ENCODE data around the gene COL9A1. TPM values are rescaled to one million over a fixed set of nuclear protein-coding genes. Genes with fewer than 3 reads are reported as not detected.

Gene COL9A1
- polyA plus RNA-seq, 1 of the 3 experiments (the other 2 are of a cell fraction), result 0.05 TPM

DNA sequence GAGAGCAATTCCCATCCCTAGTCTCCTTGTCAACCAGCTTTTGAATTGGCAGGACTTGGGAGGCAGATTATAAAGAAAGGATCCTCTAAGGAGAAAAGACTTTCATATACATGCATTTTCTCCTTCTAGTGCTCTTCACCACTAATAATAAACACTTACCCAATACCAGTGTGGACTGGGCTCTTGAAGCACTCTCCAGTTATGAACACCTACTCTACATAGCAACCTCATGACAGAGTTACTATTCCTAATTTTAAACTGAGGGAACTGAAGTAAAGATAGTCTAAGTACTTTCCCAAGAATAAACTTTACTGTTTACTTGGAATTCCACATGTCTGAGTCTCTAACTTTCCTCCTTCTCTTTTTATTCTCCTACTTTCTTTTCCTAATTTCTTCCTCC is 4.8 kb downstream of the COL9A1 start:
- no peaks in the 10 kb centered on the region for H3F3A ChIP-seq (replicated peaks; ENCODE audit: insufficient read depth)
- H2AFZ ChIP-seq (ENCODE audit: low read depth), result no peak overlapping the region
- H3K9me2 ChIP-seq, result no peaks in the 10 kb centered on the region
- H3K4me1 ChIP-seq (ENCODE audit: control insufficient read depth in 1 of 2, insufficient read depth in 2 of 2, low read depth in 1 of 2, low read length in 1 of 2), result no peaks in the 10 kb centered on the region
- H3K4me2 ChIP-seq, result no peak overlapping the region
- no peaks in the 10 kb centered on the region for H3K9me3 ChIP-seq
- H3K27ac ChIP-seq (ENCODE audit: low read depth in 2 of 2, low read length in 1 of 2), result no peak overlapping the region
- ChIA-PET POLR2A (interaction anchor here (0.6 kb wide), 1 partner anchor 412 kb away, joined by 3 read pairs; no protein-coding TSS in a partner anchor), CTCF (interaction anchor here (0.6 to 4.5 kb wide), 5 partner anchors 8 to 1236 kb away, joined by 3 to 25 read pairs (median 10); no protein-coding TSS in a partner anchor)
- H3K9ac ChIP-seq, result no peak overlapping the region
- DNase-seq, result no peak
- no peak overlapping the region for H3K4me3 ChIP-seq (ENCODE audit: low read depth in 2 of 2, low read length in 1 of 2)
- TF ChIP-seq FOSL2 (IDR thresholded peaks at IDR 0.05; ENCODE audit: borderline replicate concordance, low read depth), result no peak
- TF ChIP-seq, protein P1, sequence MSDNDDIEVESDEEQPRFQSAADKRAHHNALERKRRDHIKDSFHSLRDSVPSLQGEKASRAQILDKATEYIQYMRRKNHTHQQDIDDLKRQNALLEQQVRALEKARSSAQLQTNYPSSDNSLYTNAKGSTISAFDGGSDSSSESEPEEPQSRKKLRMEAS (IDR thresholded peaks at IDR 0.05; ENCODE audit: low read depth), result no peak
- no peak for TF ChIP-seq JUND (IDR thresholded peaks at IDR 0.05)
- TF ChIP-seq GATA2 (CRISPR knock-in tag; IDR thresholded peaks at IDR 0.05), result no peak
- TF ChIP-seq, protein P2, sequence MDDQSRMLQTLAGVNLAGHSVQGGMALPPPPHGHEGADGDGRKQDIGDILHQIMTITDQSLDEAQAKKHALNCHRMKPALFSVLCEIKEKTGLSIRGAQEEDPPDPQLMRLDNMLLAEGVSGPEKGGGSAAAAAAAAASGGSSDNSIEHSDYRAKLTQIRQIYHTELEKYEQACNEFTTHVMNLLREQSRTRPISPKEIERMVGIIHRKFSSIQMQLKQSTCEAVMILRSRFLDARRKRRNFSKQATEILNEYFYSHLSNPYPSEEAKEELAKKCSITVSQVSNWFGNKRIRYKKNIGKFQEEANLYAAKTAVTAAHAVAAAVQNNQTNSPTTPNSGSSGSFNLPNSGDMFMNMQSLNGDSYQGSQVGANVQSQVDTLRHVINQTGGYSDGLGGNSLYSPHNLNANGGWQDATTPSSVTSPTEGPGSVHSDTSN (IDR thresholded peaks at IDR 0.05), result no peak
- TF ChIP-seq, protein P3, sequence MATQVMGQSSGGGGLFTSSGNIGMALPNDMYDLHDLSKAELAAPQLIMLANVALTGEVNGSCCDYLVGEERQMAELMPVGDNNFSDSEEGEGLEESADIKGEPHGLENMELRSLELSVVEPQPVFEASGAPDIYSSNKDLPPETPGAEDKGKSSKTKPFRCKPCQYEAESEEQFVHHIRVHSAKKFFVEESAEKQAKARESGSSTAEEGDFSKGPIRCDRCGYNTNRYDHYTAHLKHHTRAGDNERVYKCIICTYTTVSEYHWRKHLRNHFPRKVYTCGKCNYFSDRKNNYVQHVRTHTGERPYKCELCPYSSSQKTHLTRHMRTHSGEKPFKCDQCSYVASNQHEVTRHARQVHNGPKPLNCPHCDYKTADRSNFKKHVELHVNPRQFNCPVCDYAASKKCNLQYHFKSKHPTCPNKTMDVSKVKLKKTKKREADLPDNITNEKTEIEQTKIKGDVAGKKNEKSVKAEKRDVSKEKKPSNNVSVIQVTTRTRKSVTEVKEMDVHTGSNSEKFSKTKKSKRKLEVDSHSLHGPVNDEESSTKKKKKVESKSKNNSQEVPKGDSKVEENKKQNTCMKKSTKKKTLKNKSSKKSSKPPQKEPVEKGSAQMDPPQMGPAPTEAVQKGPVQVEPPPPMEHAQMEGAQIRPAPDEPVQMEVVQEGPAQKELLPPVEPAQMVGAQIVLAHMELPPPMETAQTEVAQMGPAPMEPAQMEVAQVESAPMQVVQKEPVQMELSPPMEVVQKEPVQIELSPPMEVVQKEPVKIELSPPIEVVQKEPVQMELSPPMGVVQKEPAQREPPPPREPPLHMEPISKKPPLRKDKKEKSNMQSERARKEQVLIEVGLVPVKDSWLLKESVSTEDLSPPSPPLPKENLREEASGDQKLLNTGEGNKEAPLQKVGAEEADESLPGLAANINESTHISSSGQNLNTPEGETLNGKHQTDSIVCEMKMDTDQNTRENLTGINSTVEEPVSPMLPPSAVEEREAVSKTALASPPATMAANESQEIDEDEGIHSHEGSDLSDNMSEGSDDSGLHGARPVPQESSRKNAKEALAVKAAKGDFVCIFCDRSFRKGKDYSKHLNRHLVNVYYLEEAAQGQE (IDR thresholded peaks at IDR 0.05; ENCODE audit: low read depth, low read length), result no peak
- TF ChIP-seq NRF1 (IDR thresholded peaks at IDR 0.05; ENCODE audit: low read depth, low read length), result no peak
- TF ChIP-seq POLR2AphosphoS5 (IDR thresholded peaks at IDR 0.05; ENCODE audit: low read depth, low read length), result no peak
- TF ChIP-seq SIN3A (IDR thresholded peaks at IDR 0.05; ENCODE audit: borderline replicate concordance, low read depth, low read length), result no peak
- TF ChIP-seq TEAD4 (IDR thresholded peaks at IDR 0.05; ENCODE audit: borderline replicate concordance, insufficient read depth), result no peak
- no peak for TF ChIP-seq YY1 (IDR thresholded peaks at IDR 0.05; ENCODE audit: low read depth)
- TF ChIP-seq RAD21 (IDR thresholded peaks at IDR 0.05; ENCODE audit: low read length), result no peak
- TF ChIP-seq MXI1 (IDR thresholded peaks at IDR 0.05; ENCODE audit: low read depth, low read length), result no peak
- TF ChIP-seq CHD2 (IDR thresholded peaks at IDR 0.05; ENCODE audit: low read length, partially characterized antibody), result no peak
- no peak for TF ChIP-seq RXRA (IDR thresholded peaks at IDR 0.05; ENCODE audit: borderline replicate concordance, low read depth)
- no peak for TF ChIP-seq EP300 (IDR thresholded peaks at IDR 0.05; ENCODE audit: borderline replicate concordance in 1 of 2, low read depth in 1 of 2, low read length in 1 of 2)
- TF ChIP-seq, protein P4, sequence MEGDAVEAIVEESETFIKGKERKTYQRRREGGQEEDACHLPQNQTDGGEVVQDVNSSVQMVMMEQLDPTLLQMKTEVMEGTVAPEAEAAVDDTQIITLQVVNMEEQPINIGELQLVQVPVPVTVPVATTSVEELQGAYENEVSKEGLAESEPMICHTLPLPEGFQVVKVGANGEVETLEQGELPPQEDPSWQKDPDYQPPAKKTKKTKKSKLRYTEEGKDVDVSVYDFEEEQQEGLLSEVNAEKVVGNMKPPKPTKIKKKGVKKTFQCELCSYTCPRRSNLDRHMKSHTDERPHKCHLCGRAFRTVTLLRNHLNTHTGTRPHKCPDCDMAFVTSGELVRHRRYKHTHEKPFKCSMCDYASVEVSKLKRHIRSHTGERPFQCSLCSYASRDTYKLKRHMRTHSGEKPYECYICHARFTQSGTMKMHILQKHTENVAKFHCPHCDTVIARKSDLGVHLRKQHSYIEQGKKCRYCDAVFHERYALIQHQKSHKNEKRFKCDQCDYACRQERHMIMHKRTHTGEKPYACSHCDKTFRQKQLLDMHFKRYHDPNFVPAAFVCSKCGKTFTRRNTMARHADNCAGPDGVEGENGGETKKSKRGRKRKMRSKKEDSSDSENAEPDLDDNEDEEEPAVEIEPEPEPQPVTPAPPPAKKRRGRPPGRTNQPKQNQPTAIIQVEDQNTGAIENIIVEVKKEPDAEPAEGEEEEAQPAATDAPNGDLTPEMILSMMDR (IDR thresholded peaks at IDR 0.05), result no peak
- H3K79me2 ChIP-seq (ENCODE audit: insufficient read depth), result no peaks in the 10 kb centered on the region
- H3K36me3 ChIP-seq (replicated peaks in 1 of 2; ENCODE audit: control insufficient read depth in 1 of 2, insufficient read depth in 2 of 2, low read length in 1 of 2), result no peaks in the 10 kb centered on the region
- H3K27me3 ChIP-seq (ENCODE audit: insufficient read depth), result no peaks in the 10 kb centered on the region
- H4K20me1 ChIP-seq (ENCODE audit: insufficient read depth), result no peaks in the 10 kb centered on the region
